GM04504 (cell line): Measurements from ENCODE around the gene MVD.
"Not testable (repeated sequence)": the region's sequence is repeated elsewhere in the genome, so short reads cannot be mapped to it uniquely, and the experiment has no call there.

Source experiments
- DNase-seq: peaks from one replicate; pipeline ENCODE4 v3.0.0-alpha.2; 2012; ENCODE audit warnings: low read depth

MVD gene

DNA sequence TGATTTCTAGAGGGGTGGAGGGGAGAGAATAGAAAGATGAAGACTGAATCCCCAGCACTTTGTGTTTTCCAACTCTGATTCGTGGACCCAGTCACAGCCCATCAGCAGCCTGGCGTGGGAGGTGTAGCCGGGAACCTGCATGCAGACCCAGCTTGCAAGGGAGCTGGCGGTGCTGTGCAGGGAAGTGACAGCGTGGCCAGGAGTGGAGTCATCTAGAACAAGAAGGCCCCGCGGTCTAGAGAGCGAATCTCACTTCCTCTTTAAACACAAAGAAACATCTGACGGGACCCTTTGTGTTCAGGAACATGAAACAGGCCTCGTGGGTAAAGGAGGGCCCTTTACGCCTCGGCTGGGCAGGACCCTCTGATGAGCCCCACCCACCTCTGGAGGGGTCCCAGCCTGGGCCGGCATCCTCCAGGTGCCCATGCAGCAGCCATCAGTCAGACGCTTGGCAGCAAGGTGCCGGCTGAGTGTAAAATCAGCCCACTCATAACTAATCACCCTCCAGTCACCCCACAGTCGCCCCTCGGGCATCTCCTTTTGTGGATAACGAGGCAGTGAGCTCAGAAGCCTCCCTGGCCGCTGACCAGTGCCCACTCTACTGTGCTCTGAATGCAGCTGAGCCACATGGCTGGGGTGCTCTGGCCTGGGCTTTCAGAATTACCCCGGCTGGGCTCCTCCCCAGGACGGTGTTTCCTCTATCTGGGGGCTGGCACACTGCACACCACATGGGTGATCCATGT is 19.0 kb upstream of the MVD start:
- DNase-seq: no peak

GRCh38 chr16:88681084-88681680 is 18.3 kb upstream of the MVD start:
- DNase-seq: no peak

DNA sequence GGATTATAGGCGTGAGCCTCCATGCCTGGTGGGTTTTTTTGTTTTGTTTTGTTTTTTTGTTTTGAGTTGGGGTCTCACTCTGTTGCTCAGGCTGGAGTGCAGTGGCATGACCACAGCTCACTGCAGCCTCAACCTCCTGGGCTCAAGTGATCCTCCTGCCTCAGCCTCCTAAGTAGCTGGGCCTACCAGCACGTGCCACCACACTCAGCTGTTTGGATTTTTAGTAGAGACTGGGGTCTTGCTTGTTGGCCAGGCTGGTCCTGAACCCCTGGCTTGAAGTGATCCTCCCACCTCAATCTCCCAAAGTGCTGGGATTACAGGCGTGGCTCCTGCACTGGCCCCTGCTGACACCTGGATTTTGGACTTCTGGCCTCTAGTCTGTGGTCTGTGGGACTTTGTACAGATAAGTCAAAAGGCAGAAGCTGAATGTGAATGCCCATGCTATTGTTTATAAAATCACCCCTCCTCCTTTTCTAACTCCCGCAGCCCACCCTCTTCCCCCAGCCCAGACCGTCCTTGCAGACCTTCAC is 17.7 kb upstream of the MVD start:
- no peak for DNase-seq

GRCh38 chr16:88678224-88678979 is 15.5 kb upstream of the MVD start:
- no peak for DNase-seq

GRCh38 chr16:88677721-88678120 is 14.8 kb upstream of the MVD start:
- DNase-seq: no peak

- no peak for DNase-seq
Observed at GRCh38 chr16:88676502-88677242, 13.8 kb upstream of the MVD start.

- no peak for DNase-seq
Observed at GRCh38 chr16:88673716-88674379, 11.0 kb upstream of the MVD start.

DNA sequence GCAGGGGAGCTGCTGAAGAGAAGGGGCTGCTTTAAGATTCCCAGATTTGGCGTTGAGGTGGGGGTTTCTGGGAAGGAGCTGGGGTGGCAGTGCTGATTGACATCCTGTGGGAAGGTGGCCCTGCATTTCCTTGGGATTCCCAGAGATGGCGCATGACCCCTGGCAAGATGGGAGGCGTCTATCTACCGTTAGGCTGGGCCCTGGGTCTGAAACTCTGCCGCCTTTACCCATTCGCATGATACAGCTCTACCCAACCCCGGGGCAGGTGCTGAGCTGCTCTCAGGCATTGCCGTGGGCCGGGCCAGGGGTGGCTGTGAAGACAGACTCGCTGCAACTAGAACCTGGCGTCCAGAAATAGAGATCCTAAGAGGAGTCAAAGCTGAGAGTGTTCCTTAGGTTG is 9.9 kb upstream of the MVD start:
- no peak for DNase-seq

DNA sequence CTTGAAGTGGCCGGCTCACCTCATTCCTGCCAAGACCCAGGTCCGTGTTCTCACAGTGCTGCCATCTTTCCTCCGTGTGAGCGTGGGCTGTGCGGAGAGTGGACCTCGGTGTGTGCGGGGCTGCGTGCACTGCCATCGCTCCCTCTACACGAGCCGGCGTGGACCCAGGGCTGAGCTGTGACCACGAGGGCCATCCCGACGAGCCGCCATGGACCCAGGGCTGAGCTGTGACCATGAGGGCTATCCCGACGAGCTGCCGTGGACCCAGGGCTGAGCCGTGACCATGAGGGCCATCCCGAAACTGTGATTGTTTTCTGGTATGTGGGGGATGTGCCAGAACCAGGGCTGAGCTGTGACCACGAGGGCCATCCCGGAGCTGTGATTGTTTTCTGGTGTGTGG is 8.9 kb upstream of the MVD start:
- DNase-seq: no peak

DNA sequence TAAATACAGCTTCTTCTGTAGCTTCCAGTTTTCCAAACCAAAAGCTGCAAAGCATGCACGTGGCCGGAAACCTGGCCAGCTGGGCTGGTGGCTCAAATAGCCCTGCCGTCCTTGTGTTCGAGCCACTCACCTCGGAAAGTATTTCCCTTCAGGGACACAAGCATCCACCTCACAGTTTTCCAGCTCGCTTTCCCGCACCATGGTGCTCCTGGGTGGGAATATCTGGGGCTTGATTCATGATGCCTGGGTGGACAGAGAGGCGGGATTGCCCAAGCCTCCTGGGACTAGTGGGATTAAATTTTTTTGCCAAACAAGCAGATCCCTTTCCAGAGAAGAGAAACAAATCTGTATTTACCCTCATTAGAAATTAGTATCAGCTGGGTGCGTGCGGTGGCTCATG is 7.1 kb upstream of the MVD start:
- no peak for DNase-seq

- not testable (repeated sequence) for DNase-seq
Observed at GRCh38 chr16:88669493-88669892, 6.6 kb upstream of the MVD start.

GRCh38 chr16:88667461-88667860 is 4.6 kb upstream of the MVD start:
- no peak for DNase-seq

DNA sequence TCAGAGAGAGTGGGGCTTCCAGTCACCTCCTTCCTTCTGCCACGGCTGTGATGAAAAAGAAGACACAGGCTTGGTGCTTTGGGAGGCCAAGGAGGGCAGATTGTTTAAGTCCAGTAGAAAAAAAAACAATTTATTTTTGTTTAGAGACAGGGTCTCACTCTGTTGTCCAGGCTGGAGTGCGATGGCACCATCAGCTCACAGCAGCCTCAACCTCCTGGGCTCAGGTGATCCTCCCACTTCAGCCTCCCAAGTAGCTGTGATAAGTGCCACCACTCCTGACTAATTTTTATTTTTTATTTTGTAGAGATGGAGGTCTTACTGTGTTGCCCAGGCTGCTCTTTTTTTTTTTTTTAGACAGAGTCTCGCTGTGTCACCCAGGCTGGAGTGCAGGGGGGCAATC is 2.7 kb upstream of the MVD start:
- no peak for DNase-seq

GRCh38 chr16:88665148-88665547 is 2.3 kb upstream of the MVD start:
- DNase-seq: no peak

GRCh38 chr16:88662222-88662842 is 559 bp downstream of the MVD start:
- no peak for DNase-seq

- no peak for DNase-seq
Observed at GRCh38 chr16:88661468-88661867, 1.4 kb downstream of the MVD start.

DNA sequence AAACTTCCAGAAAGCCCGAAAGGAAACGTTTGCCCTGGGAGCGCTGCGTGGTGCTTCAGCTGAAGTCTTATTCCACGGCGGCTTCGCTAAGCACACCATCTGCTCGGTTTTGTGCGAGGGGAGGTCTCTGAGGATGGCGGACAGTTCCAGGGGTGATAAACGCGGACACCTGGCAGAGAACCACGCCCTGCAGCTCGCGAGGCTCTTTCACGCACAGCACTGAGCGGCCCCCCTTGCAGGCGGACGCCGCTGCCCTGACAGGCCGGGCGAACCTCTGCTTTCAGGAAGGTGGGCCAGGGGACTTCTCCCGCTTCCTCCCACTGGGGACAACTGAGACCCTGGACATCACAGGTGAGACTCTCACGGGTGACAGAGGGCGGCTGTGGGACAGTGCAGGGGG is 3.7 kb downstream of the MVD start:
- no peak for DNase-seq

DNA sequence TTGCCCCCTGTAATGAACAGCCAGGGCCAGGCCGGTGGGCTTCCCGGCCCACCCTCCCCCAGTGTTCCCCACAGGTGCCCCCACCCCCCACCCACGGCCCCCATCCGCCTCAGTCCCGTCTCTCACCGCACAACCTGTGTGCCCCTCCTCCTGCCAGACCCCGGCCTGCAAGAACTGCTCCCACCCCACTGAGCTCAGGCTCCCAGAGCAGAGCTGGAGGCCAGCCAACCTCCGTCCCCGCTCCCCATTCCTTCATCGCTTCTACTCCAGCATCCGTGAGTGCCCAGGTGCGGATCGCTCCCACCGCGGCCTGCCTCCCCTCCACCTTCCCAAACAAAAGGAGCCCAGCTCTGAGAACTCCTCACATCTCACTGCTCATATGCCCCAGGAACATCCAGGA is 4.2 kb downstream of the MVD start:
- no peak for DNase-seq

DNA sequence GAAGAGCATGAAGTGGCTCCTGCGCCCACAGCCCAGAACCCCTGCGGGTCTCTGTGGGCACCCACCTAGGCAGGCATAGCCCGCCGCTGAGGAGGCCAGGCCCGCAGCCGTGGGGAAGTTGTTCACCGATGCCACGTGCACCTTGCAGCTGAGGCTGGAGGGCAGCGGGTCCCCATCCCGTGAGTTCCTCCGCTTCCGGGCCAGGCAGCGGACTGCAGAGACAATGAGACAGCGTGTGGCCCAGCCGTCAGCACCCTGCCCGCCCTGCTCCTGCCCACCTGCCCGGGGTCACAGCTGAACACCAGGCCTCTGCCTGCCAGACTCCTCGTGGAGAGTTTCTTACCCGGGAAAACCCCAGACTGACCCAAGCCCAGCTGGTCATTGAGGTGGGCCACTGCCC is 5.5 kb downstream of the MVD start:
- no peak for DNase-seq

GRCh38 chr16:88656291-88656980 is 6.5 kb downstream of the MVD start:
- no peak for DNase-seq
